ENCODE results near the gene CERS2.

GRCh38 chr1:150979092-150980056 lies 4.7 kb upstream of the CERS2 start:
- TF ChIP-seq CTCF (IDR thresholded peaks at IDR 0.05) (peak; percentile 98 to 100 (median 98)), POLR2A (IDR thresholded peaks at IDR 0.05) (no peak)

Measured in uterus (tissue), 2 donors.